SK-N-SH (cell line): Measurements from ENCODE around the gene CAD. TPM values are rescaled to one million over a fixed set of nuclear protein-coding genes. Genes with fewer than 3 reads are reported as not detected.

ENCODE experiments used
- CTCF ChIA-PET: fragments of 300-600, 350-600 bp; formaldehyde crosslinking; extraction: SDS; loops from one replicate; lab custom pipeline; 2021; lab: Yijun Ruan, JAX
- POLR2A ChIA-PET: fragments of 350-600 bp; sonication (Branson Sonifier 250); formaldehyde crosslinking; extraction: SDS; loops from one replicate; lab custom pipeline; 2020; ENCODE audit warnings: antibody characterized with exemption, inconsistent platforms; lab: Yijun Ruan, JAX
- DNase-seq: peaks from one replicate; pipeline ENCODE4 v3.0.0; 2012
- H2AFZ ChIP-seq: fragments of 200-600 bp; sonication (generic); 2 replicates; pipeline ENCODE4 v1.8.1; 2016; ENCODE audit warnings: antibody characterized with exemption, mild to moderate bottlenecking, low read depth
- H3F3A ChIP-seq: fragments of 200-600 bp; sonication (generic); replicated peaks from 2 replicates; pipeline ENCODE3; 2016; ENCODE audit warnings: antibody characterized with exemption, mild to moderate bottlenecking; ENCODE audit not compliant: insufficient read depth
- H3K27ac ChIP-seq, 2 experiments: fragments of 200-500 bp in 1 of 2; fragments of 200-600 bp in 1 of 2; sonication (Bioruptor generic) in 1 of 2; sonication (generic), shearing (Covaris generic) in 1 of 2; 2 replicates each; pipeline versions ENCODE4 v1.5.1 to v1.6.1; 2014 to 2016; ENCODE audit warnings: low read depth in 2 of 2, inconsistent platforms in 1 of 2, low read length in 1 of 2, mild to moderate bottlenecking in 1 of 2, mixed read lengths in 1 of 2
- H3K27me3 ChIP-seq: fragments of 200-600 bp; sonication (generic), shearing (Covaris generic); 2 replicates; pipeline ENCODE4 v1.6.1; 2016; ENCODE audit warnings: mixed run types; ENCODE audit not compliant: insufficient read depth
- H3K36me3 ChIP-seq, 2 experiments: fragments of 200-500 bp in 1 of 2; fragments of 200-600 bp in 1 of 2; sonication (Bioruptor generic) in 1 of 2; sonication (generic) in 1 of 2; replicated peaks in 1 of 2; 2 replicates each; pipeline versions ENCODE3 to v1.5.1; 2014 to 2016; ENCODE audit warnings: low read length in 1 of 2, mild to moderate bottlenecking in 1 of 2; ENCODE audit not compliant: insufficient read depth in 2 of 2, control insufficient read depth in 1 of 2
- H3K4me1 ChIP-seq, 2 experiments: fragments of 200-500 bp in 1 of 2; fragments of 200-600 bp in 1 of 2; sonication (Bioruptor generic) in 1 of 2; sonication (generic), shearing (Covaris generic) in 1 of 2; 2 replicates each; pipeline versions ENCODE4 v1.5.1 to v1.6.1; 2014 to 2016; ENCODE audit warnings: low read depth in 1 of 2, low read length in 1 of 2, mixed run types in 1 of 2; ENCODE audit not compliant: insufficient read depth in 2 of 2, control insufficient read depth in 1 of 2
- H3K4me2 ChIP-seq: fragments of 200-600 bp; sonication (generic), shearing (Covaris generic); 2 replicates; pipeline ENCODE4 v1.6.1; 2017; ENCODE audit warnings: mixed run types
- H3K4me3 ChIP-seq, 2 experiments: fragments of 200-500 bp in 1 of 2; fragments of 200-600 bp in 1 of 2; sonication (Bioruptor generic) in 1 of 2; sonication (generic), shearing (Covaris generic) in 1 of 2; 2 replicates each; pipeline versions ENCODE4 v1.5.1 to v1.8.1; 2014 to 2016; ENCODE audit warnings: low read depth in 2 of 2, inconsistent platforms in 1 of 2, low read length in 1 of 2, mild to moderate bottlenecking in 1 of 2, mixed read lengths in 1 of 2, moderate library complexity in 1 of 2
- H3K79me2 ChIP-seq: fragments of 200-600 bp; sonication (generic); 2 replicates; pipeline ENCODE4 v1.8.1; 2017; ENCODE audit warnings: mild to moderate bottlenecking; ENCODE audit not compliant: insufficient read depth
- H3K9ac ChIP-seq: fragments of 200-600 bp; sonication (generic); 2 replicates; pipeline ENCODE4 v1.6.1; 2017; ENCODE audit warnings: mixed run types
- H3K9me2 ChIP-seq: fragments of 200-600 bp; sonication (generic); 2 replicates; pipeline ENCODE4 v1.6.1; 2017; ENCODE audit warnings: mixed run types
- H3K9me3 ChIP-seq: fragments of 200-600 bp; sonication (generic); 2 replicates; pipeline ENCODE4 v1.6.1; 2017; ENCODE audit warnings: mixed run types, mild to moderate bottlenecking, moderate library complexity
- H4K20me1 ChIP-seq: fragments of 200-600 bp; sonication (generic); 2 replicates; pipeline ENCODE4 v1.6.1; 2017; ENCODE audit warnings: mild to moderate bottlenecking, mixed run types; ENCODE audit not compliant: insufficient read depth
- GATA2 ChIP-seq: sonication (generic); formaldehyde crosslinking; IDR thresholded peaks from 2 replicates; pipeline ENCODE4 v1.5.0; 2020; ENCODE audit warnings: mild to moderate bottlenecking, missing genetic modification reagents
- MEF2A ChIP-seq: IDR thresholded peaks from 2 replicates; pipeline ENCODE4 v1.4.0; 2012; ENCODE audit warnings: low read depth, borderline replicate concordance
- MXI1 ChIP-seq: IDR thresholded peaks from 2 replicates; pipeline ENCODE4 v1.6.1; 2012; ENCODE audit warnings: mild to moderate bottlenecking, low read depth, low read length, improper control_type of control experiment
- NFIC ChIP-seq: IDR thresholded peaks from 2 replicates; pipeline ENCODE4 v1.4.0; 2012; ENCODE audit warnings: borderline replicate concordance
- RCOR1 ChIP-seq: fragments of 150-350 bp; IDR thresholded peaks from 2 replicates; pipeline ENCODE4 v1.6.1; 2017; ENCODE audit warnings: antibody characterized with exemption, low read length
- RFX5 ChIP-seq: IDR thresholded peaks from 2 replicates; pipeline ENCODE4 v1.6.1; 2012; ENCODE audit warnings: mild to moderate bottlenecking, improper control_type of control experiment, low read length
- RXRA ChIP-seq: IDR thresholded peaks from 2 replicates; pipeline ENCODE4 v1.4.0; 2012; ENCODE audit warnings: low read depth, mild to moderate bottlenecking, borderline replicate concordance
- SIN3A ChIP-seq: IDR thresholded peaks from 2 replicates; pipeline ENCODE4 v1.6.1; 2012; ENCODE audit warnings: low read depth, mild to moderate bottlenecking, low read length, moderate library complexity, borderline replicate concordance
- SMC3 ChIP-seq: IDR thresholded peaks from 2 replicates; pipeline ENCODE4 v1.6.1; 2012; ENCODE audit warnings: low read depth, low read length, improper control_type of control experiment
- TAF1 ChIP-seq: IDR thresholded peaks from 2 replicates; pipeline ENCODE4 v1.6.1; 2012; ENCODE audit warnings: low read depth, mild to moderate bottlenecking, low read length, moderate library complexity, borderline replicate concordance
- YY1 ChIP-seq: IDR thresholded peaks from 2 replicates; pipeline ENCODE4 v1.4.0; 2012; ENCODE audit warnings: low read depth, mild to moderate bottlenecking
- WGBS: methylation state at CpG from one replicate; pipeline ENCODE4 v1.1.6; 2017; ENCODE audit warnings: low lambda C conversion rate; 5-methylcytosine and 5-hydroxymethylcytosine counted together
- polyA plus RNA-seq, 3 experiments: library from polyadenylated mRNA; depleted of rRNA; stranded (reverse); fragments of >200 nt; gene quantifications; 2 replicates each; pipeline ENCODE4 v1.2.3, GENCODE V29; 2012
- TF ChIP-seq, protein P1 (sequence below): fragments of 150-350 bp; IDR thresholded peaks from 2 replicates; pipeline ENCODE4 v1.6.1; 2016; ENCODE audit warnings: mild to moderate bottlenecking, low read depth, low read length
- TF ChIP-seq, protein P2 (sequence below): fragments of 150-350 bp; IDR thresholded peaks from 2 replicates; pipeline ENCODE4 v1.6.1; 2017; ENCODE audit warnings: antibody characterized with exemption, low read length, low read depth, borderline replicate concordance
- TF ChIP-seq, protein P3 (sequence below): IDR thresholded peaks from 2 replicates; pipeline ENCODE4 v1.4.0; 2012; ENCODE audit warnings: low read depth
- TF ChIP-seq, protein P4 (sequence below): IDR thresholded peaks from 2 replicates; pipeline ENCODE4; 2012
- TF ChIP-seq, protein P5 (sequence below): IDR thresholded peaks from 2 replicates; pipeline ENCODE4 v1.4.0; 2012; ENCODE audit warnings: low read depth, borderline replicate concordance

The CAD gene
- polyA plus RNA-seq, 1 of the 3 experiments (the other 2 are of a cell fraction), result 47.6 TPM

DNA sequence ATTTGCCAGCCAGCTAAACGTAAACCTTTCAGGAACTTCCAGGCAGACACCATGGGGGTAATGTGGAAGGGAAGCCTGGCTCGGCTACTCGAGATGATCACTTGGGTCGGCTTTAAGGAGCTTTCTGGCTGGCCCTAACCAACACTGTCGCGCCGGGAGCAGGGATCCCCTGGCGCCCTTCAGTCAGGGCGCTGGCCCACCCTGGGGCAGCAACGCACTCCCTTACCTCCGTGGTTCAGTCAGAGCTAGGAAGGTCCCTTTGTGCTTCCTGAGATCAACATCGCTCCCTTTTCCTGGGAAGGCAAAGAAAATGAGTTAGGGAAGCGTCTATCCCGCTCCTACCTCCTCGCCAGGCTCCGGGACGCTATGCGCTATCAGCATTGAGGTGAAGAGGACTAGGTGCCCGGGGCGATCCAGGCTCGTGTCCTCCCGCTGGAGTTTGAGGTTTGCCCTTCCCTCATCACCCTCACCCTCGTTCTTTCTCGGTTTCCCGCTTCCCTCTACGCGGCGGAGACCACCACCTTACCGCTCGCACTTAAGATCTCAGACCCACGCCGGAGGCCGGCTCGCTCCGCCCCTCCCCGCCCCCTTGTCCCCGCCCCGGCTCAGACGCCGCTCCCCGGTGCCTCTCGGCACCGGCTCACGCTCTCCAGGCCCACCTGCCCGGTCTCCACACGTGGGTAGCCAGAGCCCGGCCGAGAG, 5.8 kb upstream of the CAD start:
- no peaks in the 10 kb centered on the region for H3K9me2 ChIP-seq
- peak overlapping the region; percentile 85 for H2AFZ ChIP-seq
- H3K9ac ChIP-seq, result peak overlapping the region; percentile 92
- no peaks in the 10 kb centered on the region for H4K20me1 ChIP-seq
- H3K4me1 ChIP-seq, result peaks cover 5 to 22% of the 10 kb centered on the region in 2 experiments; a peak in 3 of 4 replicates
- peak overlapping the region; percentile 84 to 86 for H3K4me3 ChIP-seq
- H3K9me3 ChIP-seq, result no peaks in the 10 kb centered on the region
- peaks cover 28% of the 10 kb centered on the region; the same call in 1 of the 2 replicates for H3K79me2 ChIP-seq
- no peaks in the 10 kb centered on the region for H3K27me3 ChIP-seq
- peak overlapping the region; percentile 80 to 89 for H3K27ac ChIP-seq
- H3F3A ChIP-seq, result peaks cover 5% of the 10 kb centered on the region
- WGBS, result under 1% methylated on average over 36 of the region's 48 CpGs
- peak; percentile 99 for TF ChIP-seq MXI1
- no peak for TF ChIP-seq NFIC
- TF ChIP-seq, protein P1, sequence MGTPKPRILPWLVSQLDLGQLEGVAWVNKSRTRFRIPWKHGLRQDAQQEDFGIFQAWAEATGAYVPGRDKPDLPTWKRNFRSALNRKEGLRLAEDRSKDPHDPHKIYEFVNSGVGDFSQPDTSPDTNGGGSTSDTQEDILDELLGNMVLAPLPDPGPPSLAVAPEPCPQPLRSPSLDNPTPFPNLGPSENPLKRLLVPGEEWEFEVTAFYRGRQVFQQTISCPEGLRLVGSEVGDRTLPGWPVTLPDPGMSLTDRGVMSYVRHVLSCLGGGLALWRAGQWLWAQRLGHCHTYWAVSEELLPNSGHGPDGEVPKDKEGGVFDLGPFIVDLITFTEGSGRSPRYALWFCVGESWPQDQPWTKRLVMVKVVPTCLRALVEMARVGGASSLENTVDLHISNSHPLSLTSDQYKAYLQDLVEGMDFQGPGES, result no peak
- TF ChIP-seq, protein P2, sequence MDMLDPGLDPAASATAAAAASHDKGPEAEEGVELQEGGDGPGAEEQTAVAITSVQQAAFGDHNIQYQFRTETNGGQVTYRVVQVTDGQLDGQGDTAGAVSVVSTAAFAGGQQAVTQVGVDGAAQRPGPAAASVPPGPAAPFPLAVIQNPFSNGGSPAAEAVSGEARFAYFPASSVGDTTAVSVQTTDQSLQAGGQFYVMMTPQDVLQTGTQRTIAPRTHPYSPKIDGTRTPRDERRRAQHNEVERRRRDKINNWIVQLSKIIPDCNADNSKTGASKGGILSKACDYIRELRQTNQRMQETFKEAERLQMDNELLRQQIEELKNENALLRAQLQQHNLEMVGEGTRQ, result 0 out of 2 replicates have a peak, but pooled peaks have one; percentile 7
- TF ChIP-seq, protein P3, sequence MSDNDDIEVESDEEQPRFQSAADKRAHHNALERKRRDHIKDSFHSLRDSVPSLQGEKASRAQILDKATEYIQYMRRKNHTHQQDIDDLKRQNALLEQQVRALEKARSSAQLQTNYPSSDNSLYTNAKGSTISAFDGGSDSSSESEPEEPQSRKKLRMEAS, result peak; percentile 69; the same call in 1 of the 2 replicates
- no peak for TF ChIP-seq RFX5
- no peak for TF ChIP-seq RCOR1
- TF ChIP-seq SIN3A, result 0 out of 2 replicates have a peak, but pooled peaks have one; percentile 34
- DNase-seq, result peak; percentile 74
- POLR2A ChIA-PET, result interaction anchor here (0.9 to 2.0 kb wide), 4 partner anchors 12 to 162 kb away, joined by 3 to 7 read pairs (median 4); partner anchors contain the start of gene EMILIN1
- peak overlapping the region; percentile 85 for H3K4me2 ChIP-seq
- H3K36me3 ChIP-seq, result peaks cover 21 to 49% of the 10 kb centered on the region in 2 experiments
- CTCF ChIA-PET, result interaction anchor here (0.8 to 2.3 kb wide), 10 partner anchors 20 to 249 kb away, joined by 3 to 12 read pairs (median 4); no protein-coding TSS in a partner anchor

DNA sequence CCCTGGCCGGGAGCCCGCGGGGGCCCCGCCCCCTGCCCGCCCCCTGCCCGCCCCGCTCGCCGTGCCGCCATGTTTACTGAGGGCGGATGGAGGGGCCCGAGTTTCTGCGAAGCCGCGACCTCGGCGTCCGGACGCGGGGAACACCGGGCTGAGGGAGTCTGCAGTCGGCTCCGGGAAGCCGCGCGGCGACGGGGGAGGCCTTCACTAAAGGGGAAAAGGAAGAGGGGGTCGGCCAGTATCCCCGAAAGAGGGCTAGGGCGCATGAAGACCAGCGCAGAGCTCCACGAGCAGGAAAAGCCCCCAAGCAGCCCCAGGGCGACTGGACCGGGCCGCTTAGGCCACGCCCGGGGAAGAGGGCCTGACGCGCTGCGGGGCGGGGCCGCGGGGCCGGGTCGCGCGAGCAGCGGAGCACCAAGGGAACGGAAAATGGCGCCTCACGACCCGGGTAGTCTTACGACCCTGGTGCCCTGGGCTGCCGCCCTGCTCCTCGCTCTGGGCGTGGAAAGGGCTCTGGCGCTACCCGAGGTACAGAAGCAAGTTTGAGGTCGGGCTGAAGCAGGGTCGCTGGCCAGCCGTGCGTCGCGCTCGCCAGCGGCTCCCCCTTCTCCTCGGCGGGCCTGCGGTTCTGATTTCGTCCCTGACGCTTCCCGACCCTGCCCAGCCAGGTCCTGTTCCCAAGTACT, 5.1 kb upstream of the CAD start, which contains the start of the genes ATRAID and SLC5A6:
Gene ATRAID (plus strand): TSS at position 99 of the 683 bp plus-strand sequence. CDS start 328 bp downstream, at position 427.
Gene SLC5A6 (minus strand): TSS at position 326 of the 683 bp plus-strand sequence. CDS start 4,618 bp downstream, outside the sequence.
- 0% methylated on average over 49 of the region's 73 CpGs for WGBS
- Histone ChIP-seq H3K4me1 (peaks cover 5 to 26% of the 10 kb centered on the region in 2 experiments; a peak in 3 of 4 replicates), H3K27ac (peak within 1 kb of the TSS; percentile 89 to 99), H3F3A (peaks cover 8% of the 10 kb centered on the region), H3K79me2 (peaks cover 28% of the 10 kb centered on the region; the same call in 1 of the 2 replicates), H3K4me3 (peak within 1 kb of the TSS; percentile 84 to 86), H3K27me3 (no peaks in the 10 kb centered on the region), H2AFZ (peak within 1 kb of the TSS; percentile 85), H3K36me3 (peaks cover 25 to 45% of the 10 kb centered on the region in 2 experiments), H4K20me1 (no peaks in the 10 kb centered on the region), H3K4me2 (peak within 1 kb of the TSS; percentile 85), H3K9me2 (no peaks in the 10 kb centered on the region), H3K9ac (peak within 1 kb of the TSS; percentile 92), H3K9me3 (no peaks in the 10 kb centered on the region)
- ChIA-PET CTCF (interaction anchor here (1.2 to 2.3 kb wide), 4 partner anchors 20 to 250 kb away, joined by 3 to 12 read pairs (median 8); no protein-coding TSS in a partner anchor), POLR2A (interaction anchor here (0.6 to 2.0 kb wide), 5 partner anchors 13 to 163 kb away, joined by 3 to 7 read pairs (median 4); partner anchors contain the start of gene EMILIN1)
- DNase-seq, result peak; percentile 99
- TF ChIP-seq YY1 (peak; percentile 92), MEF2A (no peak; the same call in 1 of the 2 replicates), RXRA (no peak), NFIC (0 out of 2 replicates have a peak, but pooled peaks have one; percentile 45), SMC3 (0 out of 2 replicates have a peak, but pooled peaks have one; percentile 0), TAF1 (peak; percentile 84), MXI1 (peak; percentile 81), GATA2 (CRISPR knock-in tag) (no peak), SIN3A (no peak; the same call in 1 of the 2 replicates)
- TF ChIP-seq, protein P4, sequence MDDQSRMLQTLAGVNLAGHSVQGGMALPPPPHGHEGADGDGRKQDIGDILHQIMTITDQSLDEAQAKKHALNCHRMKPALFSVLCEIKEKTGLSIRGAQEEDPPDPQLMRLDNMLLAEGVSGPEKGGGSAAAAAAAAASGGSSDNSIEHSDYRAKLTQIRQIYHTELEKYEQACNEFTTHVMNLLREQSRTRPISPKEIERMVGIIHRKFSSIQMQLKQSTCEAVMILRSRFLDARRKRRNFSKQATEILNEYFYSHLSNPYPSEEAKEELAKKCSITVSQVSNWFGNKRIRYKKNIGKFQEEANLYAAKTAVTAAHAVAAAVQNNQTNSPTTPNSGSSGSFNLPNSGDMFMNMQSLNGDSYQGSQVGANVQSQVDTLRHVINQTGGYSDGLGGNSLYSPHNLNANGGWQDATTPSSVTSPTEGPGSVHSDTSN, result no peak
- TF ChIP-seq, protein P5, sequence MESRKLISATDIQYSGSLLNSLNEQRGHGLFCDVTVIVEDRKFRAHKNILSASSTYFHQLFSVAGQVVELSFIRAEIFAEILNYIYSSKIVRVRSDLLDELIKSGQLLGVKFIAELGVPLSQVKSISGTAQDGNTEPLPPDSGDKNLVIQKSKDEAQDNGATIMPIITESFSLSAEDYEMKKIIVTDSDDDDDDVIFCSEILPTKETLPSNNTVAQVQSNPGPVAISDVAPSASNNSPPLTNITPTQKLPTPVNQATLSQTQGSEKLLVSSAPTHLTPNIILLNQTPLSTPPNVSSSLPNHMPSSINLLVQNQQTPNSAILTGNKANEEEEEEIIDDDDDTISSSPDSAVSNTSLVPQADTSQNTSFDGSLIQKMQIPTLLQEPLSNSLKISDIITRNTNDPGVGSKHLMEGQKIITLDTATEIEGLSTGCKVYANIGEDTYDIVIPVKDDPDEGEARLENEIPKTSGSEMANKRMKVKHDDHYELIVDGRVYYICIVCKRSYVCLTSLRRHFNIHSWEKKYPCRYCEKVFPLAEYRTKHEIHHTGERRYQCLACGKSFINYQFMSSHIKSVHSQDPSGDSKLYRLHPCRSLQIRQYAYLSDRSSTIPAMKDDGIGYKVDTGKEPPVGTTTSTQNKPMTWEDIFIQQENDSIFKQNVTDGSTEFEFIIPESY, result peak; percentile 85
